ENCODE measurements around the gene GEN1.

GEN1 gene

GRCh38 chr2:17827316-17827715 lies 73.4 kb downstream of the GEN1 start:
- DNase-seq = peak; percentile 18

- DNase-seq = no peak
Observed at GRCh38 chr2:17827785-17828184, 73.8 kb downstream of the GEN1 start.

- peak; percentile 91 for DNase-seq
Observed at GRCh38 chr2:17830053-17831034, 76.4 kb downstream of the GEN1 start.

GRCh38 chr2:17835516-17835915 lies 81.6 kb downstream of the GEN1 start:
- DNase-seq = no peak

Data from retina (tissue), 1 donor.